GM21717 (cell line): ENCODE measurements around the gene PPFIA4.

Source experiments
- ATAC-seq: cut with Tn5 transposase; IDR thresholded peaks from one replicate; pipeline ENCODE4 v1.9.1; 2021; ENCODE audit warnings: mild to moderate bottlenecking, moderate library complexity; ENCODE audit not compliant: unreplicated experiment

Gene PPFIA4

GRCh38 chr1:203039609-203040512, 13.6 kb downstream of the PPFIA4 start:
- no peak for ATAC-seq

GRCh38 chr1:203040513-203041275, 14.4 kb downstream of the PPFIA4 start:
- no peak for ATAC-seq

- no peak for ATAC-seq
Measured at GRCh38 chr1:203041351-203041932, 15.2 kb downstream of the PPFIA4 start.

- ATAC-seq, result no peak
Measured at GRCh38 chr1:203043830-203044545, 17.7 kb downstream of the PPFIA4 start.

- no peak for ATAC-seq
Measured at GRCh38 chr1:203044546-203045250, 18.4 kb downstream of the PPFIA4 start.

- no peak for ATAC-seq
Measured at GRCh38 chr1:203045336-203045735, 19.0 kb downstream of the PPFIA4 start.

- ATAC-seq, result no peak
Measured at GRCh38 chr1:203045821-203046594, 19.7 kb downstream of the PPFIA4 start.

- ATAC-seq, result no peak
Measured at GRCh38 chr1:203046984-203047630, 20.8 kb downstream of the PPFIA4 start.

- ATAC-seq, result no peak
Measured at GRCh38 chr1:203048086-203048485, 21.8 kb downstream of the PPFIA4 start.

- no peak for ATAC-seq
Measured at GRCh38 chr1:203048555-203049051, 22.3 kb downstream of the PPFIA4 start.

GRCh38 chr1:203049077-203049476, 22.8 kb downstream of the PPFIA4 start:
- ATAC-seq, result no peak

GRCh38 chr1:203049576-203050180, 23.4 kb downstream of the PPFIA4 start:
- ATAC-seq, result no peak

GRCh38 chr1:203050826-203051225, 24.5 kb downstream of the PPFIA4 start:
- no peak for ATAC-seq

GRCh38 chr1:203051841-203052324, 25.6 kb downstream of the PPFIA4 start:
- ATAC-seq, result no peak

- ATAC-seq, result no peak
Measured at GRCh38 chr1:203052601-203053000, 26.3 kb downstream of the PPFIA4 start.

GRCh38 chr1:203054184-203054583, 27.9 kb downstream of the PPFIA4 start:
- no peak for ATAC-seq

GRCh38 chr1:203054642-203055041, 28.4 kb downstream of the PPFIA4 start:
- no peak for ATAC-seq

GRCh38 chr1:203055161-203055799, 29.0 kb downstream of the PPFIA4 start:
- ATAC-seq, result no peak
